ENCODE measurements around the gene FER. TPM values are rescaled to one million over a fixed set of nuclear protein-coding genes. Genes with fewer than 3 reads are reported as not detected.
"Not testable (repeated sequence)": the region's sequence is repeated elsewhere in the genome, so short reads cannot be mapped to it uniquely, and the experiment has no call there.

FER gene
- total RNA-seq, 1 donor from 2014 or later: 38.2 TPM

- no peaks in the 10 kb centered on the region for H3K27me3 Mint-ChIP-seq (ENCODE audit: unreplicated experiment)
- peaks cover 20% of the 10 kb centered on the region for H3K36me3 Mint-ChIP-seq (ENCODE audit: unreplicated experiment)
- no peak for DNase-seq (ENCODE audit: extremely low spot score, unreplicated experiment)
- H3K27ac Mint-ChIP-seq (ENCODE audit: unreplicated experiment): no peak overlapping the region
- peaks cover 10% of the 10 kb centered on the region for H3K9me3 Mint-ChIP-seq (ENCODE audit: unreplicated experiment)
- peaks cover 14% of the 10 kb centered on the region for H3K4me1 Mint-ChIP-seq (ENCODE audit: unreplicated experiment)
- TF ChIP-seq CTCF (IDR thresholded peaks at IDR 0.05): no peak
- no peak overlapping the region for H3K4me3 Mint-ChIP-seq (ENCODE audit: unreplicated experiment)
Observed at GRCh38 chr5:108793207-108793606, 45.5 kb downstream of the FER start.

- Mint-ChIP-seq H3K9me3 (ENCODE audit: unreplicated experiment) (peaks cover 10% of the 10 kb centered on the region), H3K4me1 (ENCODE audit: unreplicated experiment) (peaks cover 25% of the 10 kb centered on the region), H3K36me3 (ENCODE audit: unreplicated experiment) (peaks cover 20% of the 10 kb centered on the region)
- H3K27me3 Mint-ChIP-seq (ENCODE audit: unreplicated experiment); H3K27ac Mint-ChIP-seq (ENCODE audit: unreplicated experiment); DNase-seq (ENCODE audit: extremely low spot score, unreplicated experiment); H3K4me3 Mint-ChIP-seq (ENCODE audit: unreplicated experiment): not testable (repeated sequence)
Observed at GRCh38 chr5:108794349-108794748, 46.7 kb downstream of the FER start.

- DNase-seq (ENCODE audit: extremely low spot score, unreplicated experiment): no peak
- Mint-ChIP-seq H3K36me3 (ENCODE audit: unreplicated experiment) (peaks cover 20% of the 10 kb centered on the region), H3K27me3 (ENCODE audit: unreplicated experiment) (no peaks in the 10 kb centered on the region), H3K4me3 (ENCODE audit: unreplicated experiment) (no peak overlapping the region), H3K4me1 (ENCODE audit: unreplicated experiment) (peaks cover 46% of the 10 kb centered on the region), H3K9me3 (ENCODE audit: unreplicated experiment) (peaks cover 10% of the 10 kb centered on the region), H3K27ac (ENCODE audit: unreplicated experiment) (peak overlapping the region; percentile 37)
- no peak for TF ChIP-seq CTCF (IDR thresholded peaks at IDR 0.05)
Observed at GRCh38 chr5:108797396-108797795, 49.7 kb downstream of the FER start.

GRCh38 chr5:108797986-108798385 lies 50.3 kb downstream of the FER start:
- Mint-ChIP-seq H3K4me3 (ENCODE audit: unreplicated experiment) (no peak overlapping the region), H3K36me3 (ENCODE audit: unreplicated experiment) (peaks cover 25% of the 10 kb centered on the region), H3K4me1 (ENCODE audit: unreplicated experiment) (peaks cover 47% of the 10 kb centered on the region), H3K27me3 (ENCODE audit: unreplicated experiment) (no peaks in the 10 kb centered on the region), H3K27ac (ENCODE audit: unreplicated experiment) (peak overlapping the region; percentile 65), H3K9me3 (ENCODE audit: unreplicated experiment) (peaks cover 12% of the 10 kb centered on the region)
- DNase-seq (ENCODE audit: extremely low spot score, unreplicated experiment): no peak
- no peak for TF ChIP-seq CTCF (IDR thresholded peaks at IDR 0.05)

DNA sequence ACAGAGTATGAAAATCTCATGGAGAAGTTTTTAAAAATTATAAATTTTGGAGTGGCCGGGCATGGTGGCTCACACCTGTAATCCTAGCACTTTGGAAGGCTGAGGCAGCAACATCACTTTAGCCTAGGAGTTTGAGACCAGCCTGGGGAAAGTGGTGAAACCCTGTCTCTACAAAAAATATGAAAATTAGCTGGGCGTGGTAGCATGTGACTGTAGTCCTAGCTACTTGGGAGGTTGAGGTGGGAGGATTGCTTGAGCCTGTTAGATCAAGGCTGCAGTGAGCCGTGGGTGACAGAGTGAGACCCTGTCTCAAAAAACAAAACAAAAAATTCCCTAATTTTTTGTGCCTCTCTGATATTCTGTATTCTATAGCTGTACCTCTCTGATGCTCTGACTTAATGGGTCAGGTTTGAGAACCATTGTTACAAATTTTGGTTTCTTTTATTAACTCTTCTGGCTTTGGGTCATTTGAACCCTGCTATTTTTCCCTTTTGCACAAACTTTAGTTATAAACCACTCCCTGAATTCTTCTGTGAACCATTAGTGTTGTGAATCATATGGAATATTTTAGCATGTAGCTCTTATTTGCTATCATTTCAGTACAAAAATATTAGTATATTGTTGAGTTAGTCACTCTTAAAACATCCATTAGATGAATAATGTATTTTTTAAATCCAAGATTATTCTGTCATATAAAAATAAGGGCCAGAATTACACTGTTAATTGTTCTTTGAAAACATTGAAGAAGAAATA lies 51.0 kb downstream of the FER start:
- peaks cover 19% of the 10 kb centered on the region for H3K9me3 Mint-ChIP-seq (ENCODE audit: unreplicated experiment)
- DNase-seq (ENCODE audit: extremely low spot score, unreplicated experiment): no peak
- no peaks in the 10 kb centered on the region for H3K27me3 Mint-ChIP-seq (ENCODE audit: unreplicated experiment)
- no peak for TF ChIP-seq CTCF (IDR thresholded peaks at IDR 0.05)
- H3K27ac Mint-ChIP-seq (ENCODE audit: unreplicated experiment): peak overlapping the region; percentile 65
- H3K36me3 Mint-ChIP-seq (ENCODE audit: unreplicated experiment): peaks cover 27% of the 10 kb centered on the region
- H3K4me1 Mint-ChIP-seq (ENCODE audit: unreplicated experiment): peaks cover 47% of the 10 kb centered on the region
- no peak overlapping the region for H3K4me3 Mint-ChIP-seq (ENCODE audit: unreplicated experiment)

Measured in osteocyte (in vitro differentiated cells).